Panc1 (cell line): ENCODE measurements around the gene FH. TPM values are rescaled to one million over a fixed set of nuclear protein-coding genes. Genes with fewer than 3 reads are reported as not detected.

ENCODE experiments used
- ATAC-seq: fragments of 200-7000 bp; cut with Tn5 transposase; 2 replicates; pipeline ENCODE4 v1.9.1; 2020; ENCODE audit warnings: mild to moderate bottlenecking, moderate library complexity
- BruUV-seq: library from RNA; stranded (reverse); fragments of 400-500 nt; replicated peaks from 2 replicates; lab custom pipeline; 2021; lab: Mats Ljungman, UMichigan
- CTCF ChIA-PET: fragments of 300-600 bp; sonication (Branson Sonifier 250); formaldehyde crosslinking; loops from one replicate; lab custom pipeline; 2022; ENCODE audit warnings: antibody characterized with exemption; lab: Charles Lee
- POLR2A ChIA-PET: fragments of 300-600 bp; sonication (Branson Sonifier 250); formaldehyde crosslinking; loops from one replicate; lab custom pipeline; 2022; ENCODE audit warnings: antibody characterized with exemption; lab: Charles Lee
- DNase-seq: peaks from one replicate; pipeline ENCODE4 v3.0.0-alpha.2; 2010; ENCODE audit warnings: low read depth, low spot score
- H3K27ac ChIP-seq: 2 replicates; pipeline ENCODE4 v1.5.1; 2011; ENCODE audit warnings: mild to moderate bottlenecking, low read length, inconsistent platforms
- H3K27me3 ChIP-seq: fragments of 200-500 bp; sonication (Bioruptor generic); 2 replicates; pipeline ENCODE4 v1.6.0; 2014; ENCODE audit warnings: low read length, inconsistent platforms; ENCODE audit not compliant: control insufficient read depth, insufficient read depth
- H3K36me3 ChIP-seq: fragments of 200-500 bp; sonication (Bioruptor generic); 2 replicates; pipeline ENCODE4 v1.5.1; 2014; ENCODE audit warnings: inconsistent platforms, mild to moderate bottlenecking, low read length, moderate library complexity; ENCODE audit not compliant: control insufficient read depth, insufficient read depth
- H3K4me1 ChIP-seq: 2 replicates; pipeline ENCODE4 v1.5.1; 2011; ENCODE audit warnings: inconsistent platforms, mild to moderate bottlenecking, low read length, moderate library complexity; ENCODE audit not compliant: control insufficient read depth, insufficient read depth
- H3K4me3 ChIP-seq, 2 experiments: 2 replicates each; pipeline ENCODE4 v1.5.1; 2011 to 2012; ENCODE audit warnings: low read depth in 2 of 2, low read length in 2 of 2, mild to moderate bottlenecking in 2 of 2, inconsistent platforms in 1 of 2, moderate library complexity in 1 of 2
- H3K9me3 ChIP-seq: fragments of 200-500 bp; sonication (Bioruptor generic); 2 replicates; pipeline ENCODE4 v1.5.1; 2014; ENCODE audit warnings: low read depth, mild to moderate bottlenecking, inconsistent platforms, low read length, moderate library complexity; ENCODE audit not compliant: control insufficient read depth, insufficient read depth
- POLR2AphosphoS5 ChIP-seq: IDR thresholded peaks from 2 replicates; pipeline ENCODE4 v1.6.1; 2012; ENCODE audit warnings: mild to moderate bottlenecking, low read depth, low read length, moderate library complexity
- SIN3A ChIP-seq: IDR thresholded peaks from 2 replicates; pipeline ENCODE4 v1.6.1; 2012; ENCODE audit warnings: low read depth, mild to moderate bottlenecking, low read length, moderate library complexity, borderline replicate concordance; ENCODE audit not compliant: insufficient read depth
- in situ Hi-C: cut with HindIII; loops from 2 replicates; pipeline ENCODE4 v1.10.0; 2016; ENCODE audit warnings: low sequenced_read_pairs, low pct_unique_long_range_greater_than_20kb
- intact Hi-C: fragments of 100-400 bp; cut with micrococcal nuclease; formaldehyde crosslinking; loops from one replicate; pipeline ENCODE4 v1.10.0; 2022; ENCODE audit not compliant: unreplicated experiment
- total RNA-seq: library from RNA; stranded (reverse); gene quantifications from one replicate; pipeline ENCODE4 v1.2.1, GENCODE V29; 2021; ENCODE audit not compliant: unreplicated experiment
- TF ChIP-seq, protein P1 (sequence below): fragments of 450-650 bp; IDR thresholded peaks from 2 replicates; pipeline ENCODE4 v1.5.1; 2017; ENCODE audit warnings: mild to moderate bottlenecking
- TF ChIP-seq, protein P2 (sequence below), 2 experiments: IDR thresholded peaks; 2 replicates each; pipeline ENCODE4 v1.6.1; 2011 to 2012; ENCODE audit warnings: low read depth in 2 of 2, control low read depth in 1 of 2, low read length in 1 of 2, mild to moderate bottlenecking in 1 of 2, moderate library complexity in 1 of 2; ENCODE audit not compliant: insufficient read depth in 1 of 2

FH gene
- total RNA-seq, 1 experiment from 2014 or later, result 87.1 TPM

- no peaks in the 10 kb centered on the region for H3K4me1 ChIP-seq
- BruUV-seq, result no TSS peak
- TF ChIP-seq, protein P1, sequence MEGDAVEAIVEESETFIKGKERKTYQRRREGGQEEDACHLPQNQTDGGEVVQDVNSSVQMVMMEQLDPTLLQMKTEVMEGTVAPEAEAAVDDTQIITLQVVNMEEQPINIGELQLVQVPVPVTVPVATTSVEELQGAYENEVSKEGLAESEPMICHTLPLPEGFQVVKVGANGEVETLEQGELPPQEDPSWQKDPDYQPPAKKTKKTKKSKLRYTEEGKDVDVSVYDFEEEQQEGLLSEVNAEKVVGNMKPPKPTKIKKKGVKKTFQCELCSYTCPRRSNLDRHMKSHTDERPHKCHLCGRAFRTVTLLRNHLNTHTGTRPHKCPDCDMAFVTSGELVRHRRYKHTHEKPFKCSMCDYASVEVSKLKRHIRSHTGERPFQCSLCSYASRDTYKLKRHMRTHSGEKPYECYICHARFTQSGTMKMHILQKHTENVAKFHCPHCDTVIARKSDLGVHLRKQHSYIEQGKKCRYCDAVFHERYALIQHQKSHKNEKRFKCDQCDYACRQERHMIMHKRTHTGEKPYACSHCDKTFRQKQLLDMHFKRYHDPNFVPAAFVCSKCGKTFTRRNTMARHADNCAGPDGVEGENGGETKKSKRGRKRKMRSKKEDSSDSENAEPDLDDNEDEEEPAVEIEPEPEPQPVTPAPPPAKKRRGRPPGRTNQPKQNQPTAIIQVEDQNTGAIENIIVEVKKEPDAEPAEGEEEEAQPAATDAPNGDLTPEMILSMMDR, result no peak; the same call in 1 of the 2 replicates
- no peak for TF ChIP-seq SIN3A
- TF ChIP-seq, protein P2, sequence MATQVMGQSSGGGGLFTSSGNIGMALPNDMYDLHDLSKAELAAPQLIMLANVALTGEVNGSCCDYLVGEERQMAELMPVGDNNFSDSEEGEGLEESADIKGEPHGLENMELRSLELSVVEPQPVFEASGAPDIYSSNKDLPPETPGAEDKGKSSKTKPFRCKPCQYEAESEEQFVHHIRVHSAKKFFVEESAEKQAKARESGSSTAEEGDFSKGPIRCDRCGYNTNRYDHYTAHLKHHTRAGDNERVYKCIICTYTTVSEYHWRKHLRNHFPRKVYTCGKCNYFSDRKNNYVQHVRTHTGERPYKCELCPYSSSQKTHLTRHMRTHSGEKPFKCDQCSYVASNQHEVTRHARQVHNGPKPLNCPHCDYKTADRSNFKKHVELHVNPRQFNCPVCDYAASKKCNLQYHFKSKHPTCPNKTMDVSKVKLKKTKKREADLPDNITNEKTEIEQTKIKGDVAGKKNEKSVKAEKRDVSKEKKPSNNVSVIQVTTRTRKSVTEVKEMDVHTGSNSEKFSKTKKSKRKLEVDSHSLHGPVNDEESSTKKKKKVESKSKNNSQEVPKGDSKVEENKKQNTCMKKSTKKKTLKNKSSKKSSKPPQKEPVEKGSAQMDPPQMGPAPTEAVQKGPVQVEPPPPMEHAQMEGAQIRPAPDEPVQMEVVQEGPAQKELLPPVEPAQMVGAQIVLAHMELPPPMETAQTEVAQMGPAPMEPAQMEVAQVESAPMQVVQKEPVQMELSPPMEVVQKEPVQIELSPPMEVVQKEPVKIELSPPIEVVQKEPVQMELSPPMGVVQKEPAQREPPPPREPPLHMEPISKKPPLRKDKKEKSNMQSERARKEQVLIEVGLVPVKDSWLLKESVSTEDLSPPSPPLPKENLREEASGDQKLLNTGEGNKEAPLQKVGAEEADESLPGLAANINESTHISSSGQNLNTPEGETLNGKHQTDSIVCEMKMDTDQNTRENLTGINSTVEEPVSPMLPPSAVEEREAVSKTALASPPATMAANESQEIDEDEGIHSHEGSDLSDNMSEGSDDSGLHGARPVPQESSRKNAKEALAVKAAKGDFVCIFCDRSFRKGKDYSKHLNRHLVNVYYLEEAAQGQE (IDR thresholded peaks at IDR 0.05; ENCODE audit: insufficient read depth in 1 of 2, low read depth in 2 of 2, low read length in 1 of 2), result no peak
- no peaks in the 10 kb centered on the region for H3K9me3 ChIP-seq
- no peak overlapping the region for H3K27ac ChIP-seq
- CTCF ChIA-PET, result no interaction called here
- POLR2A ChIA-PET, result no interaction called here
- intact Hi-C loops (no loop called here), in situ Hi-C loops (no loop called here)
- ATAC-seq (no peak), DNase-seq (no peak)
- no peaks in the 10 kb centered on the region for H3K27me3 ChIP-seq
- H3K36me3 ChIP-seq, result no peaks in the 10 kb centered on the region
- H3K4me3 ChIP-seq, result no peak overlapping the region
Measured at GRCh38 chr1:241464985-241465384, 54.6 kb downstream of the FH start.

GRCh38 chr1:241462391-241462790, 57.2 kb downstream of the FH start:
- DNase-seq (no peak), ATAC-seq (no peak)
- TF ChIP-seq POLR2AphosphoS5, result no peak
- TF ChIP-seq, protein P2 (IDR thresholded peaks at IDR 0.05; ENCODE audit: insufficient read depth in 1 of 2, low read depth in 2 of 2, low read length in 1 of 2), result no peak
- in situ Hi-C loops (no loop called here), intact Hi-C loops (no loop called here)
- H3K4me1 ChIP-seq, result no peaks in the 10 kb centered on the region
- ChIA-PET POLR2A (no interaction called here), CTCF (no interaction called here)
- no peak overlapping the region for H3K4me3 ChIP-seq
- H3K27me3 ChIP-seq, result no peaks in the 10 kb centered on the region
- no peaks in the 10 kb centered on the region for H3K36me3 ChIP-seq
- BruUV-seq, result no TSS peak
- no peak overlapping the region for H3K27ac ChIP-seq
- H3K9me3 ChIP-seq, result no peaks in the 10 kb centered on the region
